Germinal center (tissue), 1 donor: ENCODE results near the gene C2orf78.
"Not testable (repeated sequence)": the region's sequence is repeated elsewhere in the genome, so short reads cannot be mapped to it uniquely, and the experiment has no call there.

Experiments used
- DNase-seq: peaks from one replicate; pipeline ENCODE4 v3.0.0; 2012; ENCODE audit warnings: mixed read lengths, low spot score

C2orf78 gene

GRCh38 chr2:73779467-73780236 is 4.3 kb upstream of the C2orf78 start, which contains the start of gene DUSP11:
DUSP11 (minus strand) TSS chr2:73780103; CDS start chr2:73779974, 129 bp downstream.
- peak; percentile 95 for DNase-seq

GRCh38 chr2:73780237-73780582 is 3.8 kb upstream of the C2orf78 start:
- no peak for DNase-seq

GRCh38 chr2:73783402-73783801 is 581 bp upstream of the C2orf78 start:
- DNase-seq = not testable (repeated sequence)

GRCh38 chr2:73811878-73812277 is 27.9 kb downstream of the C2orf78 start:
- DNase-seq = no peak

GRCh38 chr2:73812635-73813034 is 28.7 kb downstream of the C2orf78 start:
- DNase-seq = no peak

- DNase-seq = no peak
Measured at GRCh38 chr2:73818296-73818695, 34.3 kb downstream of the C2orf78 start.

GRCh38 chr2:73821227-73821626 is 37.2 kb downstream of the C2orf78 start:
- no peak for DNase-seq

- DNase-seq = no peak
Measured at GRCh38 chr2:73821669-73822068, 37.7 kb downstream of the C2orf78 start.

- DNase-seq = peak; percentile 22
Measured at GRCh38 chr2:73822276-73822675, 38.3 kb downstream of the C2orf78 start.

GRCh38 chr2:73822991-73823390 is 39.0 kb downstream of the C2orf78 start:
- no peak for DNase-seq

GRCh38 chr2:73823416-73823815 is 39.4 kb downstream of the C2orf78 start:
- no peak for DNase-seq

- DNase-seq = peak; percentile 54
Measured at GRCh38 chr2:73823916-73824523, 40.0 kb downstream of the C2orf78 start.

GRCh38 chr2:73825408-73825807 is 41.4 kb downstream of the C2orf78 start:
- no peak for DNase-seq

- no peak for DNase-seq
Measured at GRCh38 chr2:73827018-73827417, 43.0 kb downstream of the C2orf78 start.

- no peak for DNase-seq
Measured at GRCh38 chr2:73827660-73828388, 43.8 kb downstream of the C2orf78 start.

GRCh38 chr2:73828389-73828817 is 44.4 kb downstream of the C2orf78 start:
- DNase-seq = no peak

- DNase-seq = peak; percentile 93
Measured at GRCh38 chr2:73828818-73829570, 45.0 kb downstream of the C2orf78 start, which contains the start of gene STAMBP. STAMBP (plus strand) TSS chr2:73828961; CDS start chr2:73830857, 1,896 bp downstream.

- no peak for DNase-seq
Measured at GRCh38 chr2:73830871-73831401, 47.0 kb downstream of the C2orf78 start.

GRCh38 chr2:73832930-73833329 is 48.9 kb downstream of the C2orf78 start:
- no peak for DNase-seq

GRCh38 chr2:73836141-73836943 is 52.4 kb downstream of the C2orf78 start:
- no peak for DNase-seq
